Hematopoietic multipotent progenitor cell treated with erythropoietin and hydrocortisone succinate and interleukin-3 and kit ligand, for 8 days (in vitro differentiated cells): ENCODE results near the gene CMIP.

Source experiments
- DNase-seq: peaks from one replicate; pipeline ENCODE4 v3.0.0-alpha.2; 2015

The CMIP gene

DNA sequence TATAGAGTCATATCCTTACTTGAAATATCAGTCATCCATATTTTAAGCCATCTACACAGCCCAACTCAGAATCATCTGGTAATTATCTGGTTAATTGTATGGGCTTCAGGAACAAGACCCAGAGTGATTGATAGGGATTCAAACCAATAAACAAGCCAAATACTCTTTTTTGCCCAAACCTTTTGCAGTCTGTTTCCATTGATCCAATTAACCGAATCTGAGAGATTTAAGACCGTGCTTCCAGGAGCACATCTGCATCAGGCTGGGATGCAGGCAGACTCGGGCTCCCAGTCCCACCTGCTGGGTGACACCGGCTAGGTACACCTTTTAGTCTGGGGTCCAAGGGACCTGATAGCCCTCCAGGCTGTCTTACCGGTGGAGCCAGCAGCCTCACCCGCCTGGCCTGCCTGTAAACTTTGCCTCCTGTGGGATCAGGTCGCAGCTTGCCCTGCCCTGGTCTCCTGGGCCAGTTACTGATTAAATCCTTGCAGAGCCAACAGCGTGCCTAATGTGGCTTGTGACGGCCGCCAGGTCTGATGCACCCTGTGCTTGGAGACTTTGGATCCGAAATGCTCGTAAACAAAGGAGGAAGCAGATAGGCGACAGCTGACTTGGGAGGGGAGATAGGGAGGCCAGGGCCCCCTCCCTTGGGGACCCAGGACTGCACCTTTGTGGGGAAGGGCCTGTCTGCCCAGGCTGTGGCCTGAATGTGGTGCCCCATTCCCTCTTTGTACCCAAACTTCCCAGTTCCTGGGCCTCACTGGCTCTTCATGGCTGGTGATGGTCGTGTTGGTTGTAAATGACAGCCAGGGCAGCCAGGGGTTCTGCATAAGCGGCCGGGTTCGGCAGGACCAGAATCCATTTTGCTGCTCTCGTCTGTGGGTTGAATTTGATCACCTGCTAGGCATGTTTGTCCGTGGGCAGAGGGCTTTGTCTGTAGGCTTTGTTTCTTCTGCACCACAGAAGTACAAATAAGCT lies 3.8 kb downstream of the CMIP start:
- no peak for DNase-seq

DNA sequence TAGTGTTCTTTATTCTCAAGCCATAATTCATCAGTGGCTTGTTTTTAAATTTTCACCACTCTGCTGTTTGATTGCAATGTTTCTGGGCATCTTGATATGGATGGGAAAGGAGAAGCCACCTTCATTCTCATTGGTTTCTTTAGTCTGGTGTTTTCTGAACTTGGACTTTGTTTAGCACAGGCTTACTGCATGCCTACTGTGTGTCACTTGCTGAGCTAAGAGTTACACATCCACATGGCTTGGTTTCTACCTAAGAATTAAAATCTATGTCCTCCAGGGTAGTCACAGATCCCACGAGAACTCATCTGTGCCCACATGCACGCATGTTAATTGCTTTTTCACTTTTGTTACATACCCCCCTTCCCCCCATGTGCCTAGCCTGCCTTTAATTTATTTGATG lies 4.6 kb downstream of the CMIP start:
- DNase-seq: no peak

DNA sequence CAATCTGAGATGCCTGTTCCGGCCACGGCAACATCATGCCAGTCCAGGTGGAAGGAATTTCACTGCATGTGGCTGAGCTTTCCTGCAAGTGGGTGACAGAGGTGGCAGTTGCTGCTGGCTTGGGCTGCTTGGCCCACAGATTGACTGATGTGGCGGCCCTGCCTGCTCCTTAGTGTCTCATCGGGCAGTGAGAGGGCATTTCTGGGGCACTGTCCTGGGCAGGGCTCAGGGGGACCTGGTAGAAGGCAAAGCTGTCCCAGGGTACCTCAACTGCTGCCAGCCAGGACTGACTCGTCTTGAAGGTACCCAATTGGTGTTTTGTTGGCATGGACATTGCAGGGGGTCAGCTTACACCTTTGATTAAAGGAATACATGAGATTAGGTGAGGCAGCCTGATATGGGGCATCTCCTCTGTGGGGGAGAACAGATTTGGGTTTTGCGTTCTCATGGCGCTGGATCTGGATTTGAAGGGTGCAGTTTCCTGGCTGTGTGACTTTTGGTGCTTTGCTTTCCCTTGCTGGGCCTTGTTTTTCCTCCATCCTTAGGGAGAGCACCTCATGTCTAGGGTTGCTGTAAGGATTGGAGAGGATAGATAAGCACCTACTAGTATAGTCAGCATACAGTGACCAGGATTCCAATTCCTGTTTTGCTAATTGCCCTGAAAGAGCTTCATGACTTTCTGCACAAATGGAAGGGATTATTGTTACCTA lies 5.4 kb downstream of the CMIP start:
- no peak for DNase-seq

DNA sequence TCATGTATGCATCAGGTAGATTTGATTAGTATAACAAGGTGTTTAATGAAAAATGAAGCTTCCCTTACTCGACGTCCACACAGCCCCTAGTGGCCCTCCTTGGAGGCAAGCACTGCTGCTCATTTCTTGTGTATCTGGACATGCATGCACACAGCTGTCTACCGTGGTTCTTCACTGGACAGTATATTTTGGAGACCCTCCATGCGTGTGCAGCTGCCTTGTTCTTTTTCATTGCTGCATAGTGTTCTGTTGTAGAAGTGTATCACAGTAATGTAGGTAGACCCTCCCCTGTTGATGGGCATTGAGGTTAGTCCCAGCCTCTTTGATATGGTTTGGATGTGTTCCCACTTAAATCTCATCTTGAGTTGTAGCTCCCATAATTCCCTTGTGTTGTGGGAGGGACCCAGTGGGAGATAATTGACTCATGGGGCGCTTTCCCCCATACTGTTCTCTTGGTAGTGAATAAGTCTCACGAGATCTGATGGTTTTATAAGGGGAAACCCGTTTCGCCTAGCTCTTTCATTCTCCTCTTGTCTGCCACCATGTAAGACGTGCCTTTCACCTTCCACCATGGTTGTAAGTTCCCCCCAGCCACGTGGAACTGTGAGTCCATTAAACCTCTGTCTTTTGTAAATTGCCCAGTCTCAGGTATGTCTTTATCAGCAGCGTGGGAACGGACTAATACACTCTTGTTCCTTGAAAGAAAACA lies 6.3 kb downstream of the CMIP start:
- DNase-seq: peak; percentile 23

DNA sequence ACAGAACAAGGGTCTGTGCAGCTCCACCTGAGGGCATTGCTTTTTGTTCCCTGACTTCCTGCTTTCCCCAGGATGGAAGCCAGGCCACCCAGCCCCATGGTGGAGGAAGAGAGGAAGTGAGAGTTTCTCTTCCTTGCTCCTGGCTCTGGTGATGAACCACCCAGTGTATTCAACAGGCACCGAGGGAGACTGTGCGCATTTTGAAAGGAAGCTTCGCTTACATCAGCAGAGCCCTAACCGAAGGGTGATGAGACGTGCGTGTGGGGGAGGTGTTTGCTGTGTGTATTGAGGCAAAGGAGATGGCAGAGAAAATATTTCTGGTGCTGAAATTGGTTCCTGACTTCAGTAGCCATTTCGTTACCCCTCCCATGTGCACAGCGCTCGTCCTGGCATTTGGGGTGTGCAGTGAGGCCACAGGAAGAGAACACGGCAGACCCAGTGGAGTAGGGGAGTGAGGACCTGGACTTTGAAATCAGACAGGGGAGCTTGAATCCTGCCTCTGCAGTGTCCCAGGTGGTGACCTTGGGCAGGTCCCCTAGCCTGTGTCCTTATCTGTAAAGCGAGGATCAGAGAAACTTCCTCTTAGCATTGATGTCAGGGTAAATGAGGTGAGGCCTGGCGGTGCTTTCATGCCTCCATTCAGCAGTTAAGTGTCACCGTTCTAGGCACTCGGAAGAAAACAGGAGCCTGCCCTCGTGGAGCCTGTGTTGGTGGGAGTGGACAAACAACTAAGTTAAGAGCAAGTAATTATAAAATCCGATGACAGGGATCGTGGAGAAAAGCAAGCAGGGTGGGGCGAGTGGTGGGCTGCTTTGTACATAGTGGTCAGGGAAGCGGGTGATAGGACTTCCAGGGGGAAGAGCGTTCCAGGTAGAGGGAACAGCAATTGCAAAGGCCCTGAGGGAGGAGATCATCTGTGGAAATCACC lies 7.4 kb downstream of the CMIP start:
- DNase-seq: no peak

DNA sequence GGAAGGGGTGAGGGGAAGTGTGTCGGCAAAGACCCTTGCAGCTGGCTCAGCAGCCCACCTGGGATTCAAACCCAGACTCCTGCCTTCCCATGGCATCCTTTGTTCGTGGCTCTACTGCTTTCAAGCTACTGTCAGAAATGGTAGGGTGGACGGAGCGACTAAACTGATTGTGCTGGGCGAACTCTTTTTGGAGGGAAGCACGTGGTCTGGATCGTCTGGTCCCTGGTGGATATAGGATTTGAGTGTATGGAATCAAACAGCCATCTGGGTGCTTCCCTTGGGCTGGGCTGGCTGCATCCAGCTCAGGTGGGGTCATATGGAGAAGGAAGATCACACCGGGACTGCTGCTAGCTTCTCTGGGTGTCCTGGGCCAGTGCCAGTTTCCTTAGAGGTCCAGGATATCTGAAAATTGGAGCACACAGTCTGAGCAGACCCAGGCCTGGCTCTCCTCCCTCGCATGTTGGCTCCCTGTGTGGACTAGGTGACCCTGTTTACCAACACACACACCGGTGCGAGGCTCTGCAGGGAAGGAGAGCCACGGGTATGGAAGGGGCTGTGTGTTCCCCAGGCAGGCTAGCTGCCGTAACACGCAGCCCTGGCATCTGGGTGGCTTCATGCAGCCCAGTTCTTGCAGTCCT lies 8.6 kb downstream of the CMIP start:
- DNase-seq: no peak

DNA sequence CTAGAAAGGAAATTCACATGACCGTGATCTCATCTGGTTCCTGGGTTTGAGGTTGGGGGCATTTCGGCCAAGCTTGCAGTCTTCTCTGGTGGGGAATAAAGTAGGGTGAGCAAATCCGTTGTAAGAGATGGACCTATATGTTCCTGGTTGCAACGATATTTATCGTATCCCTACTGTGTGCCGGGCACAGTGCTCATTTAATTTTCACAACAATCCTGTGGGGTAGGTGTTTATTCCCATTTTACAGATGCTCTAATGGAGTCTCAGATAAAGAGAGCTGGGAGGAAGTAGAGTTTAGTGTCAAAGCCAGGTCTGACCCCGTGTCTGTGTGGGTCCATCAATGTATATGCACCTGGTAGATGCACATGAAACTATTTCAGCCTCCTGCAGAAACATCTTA lies 9.4 kb downstream of the CMIP start:
- no peak for DNase-seq

DNA sequence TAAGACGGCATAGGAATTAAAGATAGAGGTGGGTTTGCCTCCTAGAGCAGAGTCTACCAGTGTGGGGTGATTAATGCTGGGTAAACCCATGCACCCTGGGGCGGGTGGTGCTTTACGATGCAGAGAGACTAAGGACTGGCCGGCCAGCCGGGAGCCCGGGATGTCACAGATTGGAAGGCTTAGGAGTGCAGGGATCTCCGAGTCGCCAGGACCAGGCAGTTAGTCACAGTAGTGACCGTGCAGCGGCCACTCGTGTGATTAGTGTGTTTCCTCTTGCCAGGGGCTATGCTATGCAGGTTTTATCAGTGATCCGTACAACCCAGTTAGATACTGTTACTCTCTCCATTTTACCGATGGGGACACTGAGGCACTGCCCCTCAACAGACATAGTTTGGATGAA lies 10.4 kb downstream of the CMIP start:
- no peak for DNase-seq

DNA sequence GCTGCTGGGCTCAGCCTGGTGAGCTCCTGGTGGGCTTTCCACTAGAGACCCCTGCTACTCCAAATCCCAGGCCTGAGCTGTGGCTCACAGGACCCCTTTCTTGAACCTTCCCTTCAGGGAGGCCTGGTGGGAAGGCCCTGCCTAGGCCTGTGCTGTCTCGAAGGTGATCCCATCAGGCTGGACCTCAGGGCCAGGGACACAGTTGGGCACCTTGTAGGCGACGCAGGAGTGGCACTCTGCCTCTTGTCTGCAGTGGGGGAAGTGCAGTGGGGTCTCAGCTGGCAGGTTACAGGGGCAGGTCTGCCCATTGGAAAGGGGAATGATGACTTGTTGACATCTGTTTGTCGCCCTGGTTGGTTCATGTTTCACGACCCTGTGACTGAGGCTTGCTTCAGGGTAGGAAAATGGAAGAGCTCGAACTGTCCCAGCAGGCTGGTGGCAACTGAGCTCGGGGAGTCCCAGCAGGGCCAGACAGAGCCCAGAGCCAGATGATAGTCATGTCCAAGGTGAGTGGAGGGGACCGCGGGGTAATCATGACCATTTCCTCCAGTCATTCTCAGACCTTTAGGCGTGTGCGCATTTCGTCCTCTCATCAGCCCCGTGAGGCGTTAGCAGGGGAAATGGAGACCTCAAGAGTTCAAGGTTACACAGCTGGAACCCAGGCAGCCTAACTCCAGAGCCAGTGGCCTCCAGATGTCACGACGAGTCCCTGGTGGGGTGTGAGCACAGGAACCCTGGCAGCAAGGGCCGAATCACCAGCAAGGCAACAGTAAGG lies 11.3 kb downstream of the CMIP start:
- no peak for DNase-seq

DNA sequence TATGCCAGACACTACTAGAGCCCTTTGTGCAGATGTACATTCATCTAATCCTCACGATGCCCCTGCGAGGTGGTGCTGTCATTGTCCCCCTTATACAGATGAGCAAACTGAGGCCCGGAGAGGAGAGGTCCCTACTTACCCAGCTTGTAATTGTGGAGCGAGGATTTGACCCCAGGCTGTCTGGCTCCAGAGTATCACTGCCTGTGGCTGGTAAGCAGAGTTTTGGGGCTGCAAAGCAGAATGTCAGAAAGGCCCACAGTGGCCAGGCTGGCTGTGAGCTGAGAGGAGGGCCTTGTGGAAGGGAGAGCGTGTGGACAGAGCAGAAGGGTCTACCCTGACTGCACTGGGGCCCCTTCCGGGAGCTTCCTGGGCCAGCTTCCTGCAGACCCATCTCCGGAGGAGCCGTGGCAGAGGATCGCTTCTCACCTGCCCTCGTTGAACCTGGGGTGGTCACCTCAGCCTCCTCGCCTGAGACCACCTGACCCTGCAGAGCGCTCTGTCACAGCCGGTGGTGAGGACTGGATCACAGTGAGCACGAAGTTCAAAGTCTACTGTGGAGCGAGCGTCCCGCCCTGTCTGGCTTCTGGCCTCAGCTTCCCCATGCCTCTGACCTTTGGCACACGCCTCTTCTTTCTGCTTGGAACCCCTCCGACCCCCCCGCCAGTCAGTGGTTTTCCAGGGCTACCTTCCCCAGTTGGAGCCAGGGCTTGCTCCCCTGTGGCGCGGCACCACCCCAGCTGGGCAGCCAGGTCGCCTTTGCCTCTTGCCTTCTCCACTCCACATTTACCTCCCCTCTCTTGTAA lies 12.1 kb downstream of the CMIP start:
- DNase-seq: no peak

DNA sequence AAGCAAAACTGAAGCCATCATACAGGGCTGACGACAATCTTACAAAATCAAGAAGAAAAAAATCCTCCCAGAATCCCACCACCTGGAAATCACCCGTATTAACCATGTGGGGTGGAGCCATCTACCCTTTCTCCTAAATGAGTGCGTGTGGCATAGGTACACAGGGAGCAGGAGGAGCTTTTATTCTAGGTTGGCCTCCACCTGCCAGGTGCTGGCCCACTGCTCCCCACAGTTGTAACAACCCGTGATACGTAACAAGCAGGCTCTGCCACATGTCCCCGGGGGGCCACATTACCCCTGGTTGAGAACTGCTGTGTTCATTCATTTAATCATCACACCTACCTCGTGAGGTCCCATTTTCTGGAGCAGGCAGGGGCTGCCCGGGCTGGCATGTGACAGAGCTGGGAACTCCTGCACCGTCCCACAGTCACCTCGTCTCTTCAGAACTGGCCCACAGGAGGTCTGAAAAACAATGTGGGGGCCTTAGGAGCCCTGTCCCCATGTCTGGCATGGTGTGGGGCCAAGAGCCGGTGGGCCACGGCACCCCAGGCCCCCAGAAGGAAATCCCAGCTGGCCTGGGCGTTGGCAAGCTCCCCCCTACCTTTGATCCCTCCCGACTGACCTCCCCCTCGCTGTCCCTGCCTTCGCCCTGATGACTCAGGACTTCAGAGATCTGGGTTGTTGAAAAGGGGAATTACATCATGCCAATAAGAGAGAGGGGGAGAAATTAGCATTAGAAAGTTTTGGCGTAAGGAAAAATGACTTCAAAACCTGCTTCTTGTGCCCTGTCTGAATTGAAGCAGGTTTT lies 12.9 kb downstream of the CMIP start:
- no peak for DNase-seq

DNA sequence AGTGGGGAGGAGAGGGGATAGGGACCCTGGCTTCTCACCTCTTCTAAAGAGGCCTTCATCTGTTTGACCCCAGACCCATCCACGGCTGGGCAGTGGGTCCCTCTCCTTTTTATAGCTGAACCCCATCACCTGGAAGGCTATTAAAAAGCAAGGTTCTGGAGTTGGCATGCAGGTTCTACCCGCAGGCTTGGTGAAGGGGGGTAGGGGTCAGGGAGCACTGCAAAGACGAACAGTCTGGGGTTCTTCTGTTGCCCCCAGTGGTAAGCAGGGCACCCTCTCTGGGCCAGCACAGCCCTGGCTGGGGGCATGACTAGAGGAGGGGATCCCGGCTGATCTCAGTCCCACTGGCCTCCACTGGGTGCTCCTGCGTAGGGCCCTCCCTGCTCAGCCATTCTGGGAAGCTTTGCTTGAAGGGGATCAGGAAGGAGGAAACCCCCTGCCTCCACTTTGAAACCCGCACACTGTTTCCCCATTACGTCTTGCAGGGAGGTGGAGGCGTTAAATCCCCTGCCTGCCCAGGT lies 13.6 kb downstream of the CMIP start:
- no peak for DNase-seq

DNA sequence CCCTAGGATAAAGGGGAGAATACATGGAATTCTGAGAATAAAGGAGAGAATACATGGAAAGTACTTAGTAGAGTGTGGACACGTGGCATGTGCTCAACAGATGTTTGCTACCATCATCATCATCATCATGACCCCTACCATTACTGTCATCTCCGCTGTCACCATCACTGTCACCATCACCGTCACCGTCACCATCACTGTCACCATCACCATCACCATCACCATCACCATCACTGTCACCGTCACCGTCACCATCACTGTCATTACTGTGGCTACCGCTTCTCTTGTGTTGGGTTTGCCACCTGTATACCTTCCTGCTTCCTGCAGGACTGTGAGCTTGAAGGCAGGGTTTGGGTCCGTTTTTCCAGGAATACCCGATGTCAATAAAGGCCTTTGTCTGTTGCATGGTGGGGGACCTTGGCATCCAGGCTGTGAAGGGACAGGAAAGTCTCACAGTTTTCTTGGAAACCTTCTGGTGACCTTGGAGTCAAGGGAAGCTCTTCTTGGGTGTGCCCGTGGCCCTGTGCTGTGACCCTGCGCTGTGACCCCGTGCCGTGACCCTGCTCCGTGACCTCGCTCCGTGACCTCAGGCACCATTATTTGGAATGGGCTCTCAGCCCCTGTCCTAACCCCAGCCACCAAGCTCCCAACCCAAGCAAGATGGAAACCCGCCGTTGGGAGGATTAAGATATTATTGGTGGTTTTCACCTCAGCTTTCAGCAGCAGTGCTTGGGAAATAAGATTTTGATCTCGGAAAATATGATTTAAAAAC lies 14.4 kb downstream of the CMIP start:
- no peak for DNase-seq

DNA sequence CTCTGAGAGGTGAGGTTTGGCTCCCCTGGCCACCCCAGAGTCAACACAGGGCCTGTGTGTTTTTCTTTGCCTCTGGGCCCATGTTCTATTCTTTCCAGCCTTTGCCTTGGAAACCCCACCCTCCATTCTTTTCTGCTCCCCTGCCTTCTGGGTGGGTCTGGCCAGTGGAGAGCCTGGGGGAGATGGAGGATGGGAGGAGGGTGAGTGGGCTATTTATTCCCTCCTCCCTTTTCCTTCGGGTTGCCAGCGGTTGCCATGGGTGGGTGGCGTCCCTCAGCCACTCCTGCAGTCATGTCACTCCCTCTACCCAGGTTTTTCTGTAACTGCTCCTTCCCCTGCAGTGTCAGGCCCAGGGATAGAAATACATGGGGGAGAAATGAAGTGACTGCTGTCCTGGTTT lies 15.5 kb downstream of the CMIP start:
- no peak for DNase-seq

DNA sequence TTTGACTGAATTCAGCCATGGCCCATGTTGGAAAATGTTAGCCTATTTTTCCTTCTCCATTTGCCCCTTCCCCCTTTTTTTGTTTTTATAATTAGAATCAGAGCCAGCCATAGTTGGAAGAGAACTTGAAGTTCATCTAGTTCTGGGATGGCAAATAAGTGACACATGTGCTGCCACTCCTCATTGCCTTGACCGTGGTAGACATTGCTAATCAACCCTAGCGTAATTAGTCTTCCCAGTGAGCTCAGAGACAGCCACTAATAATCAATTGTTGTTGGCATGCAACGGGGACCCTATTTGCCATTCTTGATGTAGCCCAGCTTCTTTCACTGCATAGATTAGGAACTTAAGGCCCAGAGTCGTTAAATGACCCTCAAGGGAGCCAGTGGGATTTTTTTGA lies 16.6 kb downstream of the CMIP start:
- no peak for DNase-seq

DNA sequence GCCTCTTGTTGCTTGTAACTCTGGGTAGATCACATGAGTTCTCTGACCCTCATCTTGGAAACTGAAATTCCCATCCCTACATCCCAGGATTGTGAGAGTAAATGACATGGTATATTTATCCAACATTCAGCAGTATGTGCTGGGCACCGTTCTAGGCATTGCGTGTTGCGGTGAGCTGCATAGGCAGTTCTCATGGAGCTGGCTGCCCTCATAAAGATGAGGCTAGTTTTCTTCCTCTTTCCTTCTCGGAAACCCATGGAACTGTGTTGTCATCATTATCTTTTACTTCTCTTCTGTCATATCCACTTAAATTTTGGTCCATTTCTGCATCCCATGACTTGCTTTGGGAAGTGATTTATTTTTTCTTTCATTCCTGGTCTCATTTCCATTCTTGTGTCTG lies 17.2 kb downstream of the CMIP start:
- DNase-seq: no peak

DNA sequence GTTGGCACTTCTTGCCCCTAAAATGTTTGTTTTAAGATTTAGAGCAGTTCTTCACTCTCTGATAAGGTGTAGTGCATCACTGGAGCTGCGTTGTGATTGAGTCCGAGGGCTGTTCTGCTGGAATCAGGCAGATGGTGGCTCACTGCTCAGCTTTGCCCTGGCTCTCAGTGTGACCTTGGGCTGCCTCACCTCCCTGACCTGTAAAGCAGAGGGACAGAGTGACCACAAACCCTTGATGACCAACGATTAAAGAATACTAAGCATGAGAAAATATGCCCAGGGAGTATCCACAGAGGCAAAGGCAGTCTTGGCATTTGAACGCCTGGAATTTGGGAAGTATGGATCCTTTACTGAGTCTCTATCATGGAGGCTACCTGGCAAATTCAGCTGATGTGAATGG lies 18.1 kb downstream of the CMIP start:
- DNase-seq: no peak

DNA sequence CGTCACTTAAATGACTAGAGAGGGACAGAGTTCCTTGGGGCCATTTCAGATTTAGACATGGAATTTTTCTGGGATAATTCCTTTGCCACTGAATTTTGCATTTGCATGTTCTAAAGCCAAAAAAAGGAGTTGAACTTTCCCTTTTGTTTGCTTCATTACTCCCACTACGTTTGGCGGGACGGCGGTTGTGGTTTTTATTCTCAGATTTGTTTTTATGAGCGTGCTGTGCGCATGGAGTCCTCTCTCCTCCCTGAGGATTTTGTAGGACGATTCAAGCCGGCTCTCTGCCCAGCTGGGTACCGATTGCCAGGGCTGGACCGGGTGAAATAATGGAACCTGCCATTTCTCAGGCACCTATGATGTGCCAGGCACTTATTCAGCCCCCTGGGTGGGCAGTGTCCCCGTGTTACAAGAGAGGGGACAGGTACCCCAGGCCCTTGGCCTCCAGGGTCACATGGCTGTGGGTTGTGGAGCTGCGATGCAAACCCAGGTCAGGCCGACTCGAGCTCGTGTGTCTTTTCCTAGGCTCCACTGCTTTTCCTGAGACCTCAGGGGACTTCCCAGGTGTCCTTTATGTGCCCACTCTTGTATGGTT lies 18.8 kb downstream of the CMIP start:
- no peak for DNase-seq
